ENCODE measurements around the gene BORCS5.

DNA sequence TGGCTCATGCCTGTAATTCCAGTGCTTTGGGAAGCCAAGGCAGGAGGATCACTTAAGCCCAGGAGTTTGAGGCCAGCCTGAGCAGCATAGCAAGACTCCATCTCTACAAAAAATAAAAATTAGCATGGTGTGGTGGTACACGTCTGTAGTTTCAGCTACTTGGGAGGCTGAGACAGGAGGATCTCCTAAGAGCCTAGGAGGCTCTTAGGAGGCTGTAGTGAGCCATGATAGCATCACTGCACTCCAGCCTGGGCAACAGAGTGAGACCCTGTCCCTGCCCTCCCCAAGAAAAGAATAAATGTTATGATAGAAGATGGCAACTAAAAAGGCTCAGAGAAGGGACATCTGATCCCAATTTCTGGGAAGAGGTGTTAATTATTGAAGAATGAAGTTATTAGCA lies 3.6 kb upstream of the BORCS5 start:
- TF ChIP-seq, protein P1, sequence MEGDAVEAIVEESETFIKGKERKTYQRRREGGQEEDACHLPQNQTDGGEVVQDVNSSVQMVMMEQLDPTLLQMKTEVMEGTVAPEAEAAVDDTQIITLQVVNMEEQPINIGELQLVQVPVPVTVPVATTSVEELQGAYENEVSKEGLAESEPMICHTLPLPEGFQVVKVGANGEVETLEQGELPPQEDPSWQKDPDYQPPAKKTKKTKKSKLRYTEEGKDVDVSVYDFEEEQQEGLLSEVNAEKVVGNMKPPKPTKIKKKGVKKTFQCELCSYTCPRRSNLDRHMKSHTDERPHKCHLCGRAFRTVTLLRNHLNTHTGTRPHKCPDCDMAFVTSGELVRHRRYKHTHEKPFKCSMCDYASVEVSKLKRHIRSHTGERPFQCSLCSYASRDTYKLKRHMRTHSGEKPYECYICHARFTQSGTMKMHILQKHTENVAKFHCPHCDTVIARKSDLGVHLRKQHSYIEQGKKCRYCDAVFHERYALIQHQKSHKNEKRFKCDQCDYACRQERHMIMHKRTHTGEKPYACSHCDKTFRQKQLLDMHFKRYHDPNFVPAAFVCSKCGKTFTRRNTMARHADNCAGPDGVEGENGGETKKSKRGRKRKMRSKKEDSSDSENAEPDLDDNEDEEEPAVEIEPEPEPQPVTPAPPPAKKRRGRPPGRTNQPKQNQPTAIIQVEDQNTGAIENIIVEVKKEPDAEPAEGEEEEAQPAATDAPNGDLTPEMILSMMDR (IDR thresholded peaks at IDR 0.05; ENCODE audit: insufficient read depth, low read length), result no peak
- no peak for TF ChIP-seq GABPA (IDR thresholded peaks at IDR 0.05; ENCODE audit: low read depth)

Measured in HL-60 (cell line).